NCI-H187 (cell line): Measurements from ENCODE around the gene KATNB1.
A peak's percentile ranks its signal among the peaks of the same experiment; 100 is the strongest.

Experiments used
- DNase-seq, 2 experiments: peaks; one replicate each; lab custom pipeline; 2025; lab: John Stamatoyannopoulos, UW

KATNB1 gene

GRCh38 chr16:57757883-57758282 lies 22.3 kb downstream of the KATNB1 start:
- no peak for DNase-seq

GRCh38 chr16:57758331-57759117 lies 23.0 kb downstream of the KATNB1 start:
- DNase-seq, result no peak

- no peak for DNase-seq
Measured at GRCh38 chr16:57759131-57759530, 23.6 kb downstream of the KATNB1 start.

GRCh38 chr16:57759541-57760356 lies 24.2 kb downstream of the KATNB1 start:
- DNase-seq, result no peak

GRCh38 chr16:57760357-57761160 lies 25.0 kb downstream of the KATNB1 start:
- DNase-seq, result no peak

GRCh38 chr16:57761301-57761700 lies 25.7 kb downstream of the KATNB1 start:
- no peak for DNase-seq

GRCh38 chr16:57761957-57762356 lies 26.4 kb downstream of the KATNB1 start:
- no peak for DNase-seq

- no peak for DNase-seq
Measured at GRCh38 chr16:57762365-57763040, 26.9 kb downstream of the KATNB1 start.

- DNase-seq, result no peak
Measured at GRCh38 chr16:57763285-57764005, 27.9 kb downstream of the KATNB1 start.

- no peak for DNase-seq
Measured at GRCh38 chr16:57764006-57764340, 28.4 kb downstream of the KATNB1 start.

GRCh38 chr16:57764341-57765159 lies 29.0 kb downstream of the KATNB1 start:
- DNase-seq, result no peak

- DNase-seq, result no peak
Measured at GRCh38 chr16:57765160-57765728, 29.7 kb downstream of the KATNB1 start.

GRCh38 chr16:57766714-57767348 lies 31.3 kb downstream of the KATNB1 start:
- DNase-seq, result no peak

GRCh38 chr16:57769541-57770145 lies 34.1 kb downstream of the KATNB1 start:
- DNase-seq, result no peak

GRCh38 chr16:57770361-57770760 lies 34.8 kb downstream of the KATNB1 start:
- peak; percentile 19 to 63 for DNase-seq

- DNase-seq, result no peak
Measured at GRCh38 chr16:57771141-57771785, 35.7 kb downstream of the KATNB1 start.

GRCh38 chr16:57773019-57773418 lies 37.4 kb downstream of the KATNB1 start:
- DNase-seq, result no peak

GRCh38 chr16:57773655-57774295 lies 38.2 kb downstream of the KATNB1 start:
- DNase-seq, result no peak
